H1 (cell line): ENCODE data around the gene UQCR10. TPM values are rescaled to one million over a fixed set of nuclear protein-coding genes. Genes with fewer than 3 reads are reported as not detected.

Experiments
- CTCF ChIA-PET: fragments of 300-600 bp; sonication (Branson Sonifier 250); formaldehyde crosslinking; loops from one replicate; lab custom pipeline; 2021; ENCODE audit not compliant: partially characterized antibody; lab: Charles Lee
- POLR2A ChIA-PET: fragments of 300-600 bp; sonication (Branson Sonifier 250); formaldehyde crosslinking; loops from one replicate; lab custom pipeline; 2021; ENCODE audit warnings: inconsistent platforms; ENCODE audit not compliant: partially characterized antibody; lab: Charles Lee
- DNase-seq, 2 experiments: peaks; one replicate each; pipeline versions ENCODE4 v3.0.0 to v3.0.0-alpha.2; 2010 to 2022; ENCODE audit warnings: low spot score in 2 of 2, low read depth in 1 of 2, mixed read lengths in 1 of 2
- FAIRE-seq: peaks from 2 replicates; lab custom pipeline; 2011; peaks lifted over from hg19 to GRCh38; lab: Jason Lieb, UNC
- H2AFZ ChIP-seq: 2 replicates; pipeline ENCODE4 v1.8.1; 2012; ENCODE audit warnings: low read length, inconsistent platforms
- H2AK5ac ChIP-seq: 2 replicates; pipeline ENCODE4 v1.6.1; 2013; ENCODE audit warnings: low read depth, low read length
- H2BK120ac ChIP-seq: replicated peaks from 2 replicates; pipeline ENCODE3; 2013; ENCODE audit warnings: low read depth, low read length, inconsistent platforms
- H2BK12ac ChIP-seq: 2 replicates; pipeline ENCODE4 v1.6.1; 2013; ENCODE audit warnings: low read depth, low read length
- H2BK15ac ChIP-seq: 2 replicates; pipeline ENCODE4 v1.6.1; 2013; ENCODE audit warnings: low read length
- H2BK20ac ChIP-seq: 2 replicates; pipeline ENCODE4 v1.6.1; 2013; ENCODE audit warnings: low read length
- H2BK5ac ChIP-seq: 2 replicates; pipeline ENCODE4 v1.6.1; 2013; ENCODE audit warnings: low read depth, low read length
- H3K14ac ChIP-seq: 2 replicates; pipeline ENCODE4 v1.6.1; 2013; ENCODE audit warnings: inconsistent platforms; ENCODE audit not compliant: insufficient read length
- H3K18ac ChIP-seq: 2 replicates; pipeline ENCODE4 v1.6.1; 2013; ENCODE audit warnings: low read length; ENCODE audit errors: extremely low read depth
- H3K23ac ChIP-seq: 2 replicates; pipeline ENCODE4 v1.6.1; 2013; ENCODE audit warnings: inconsistent platforms; ENCODE audit not compliant: insufficient read length
- H3K23me2 ChIP-seq: 2 replicates; pipeline ENCODE4 v1.6.1; 2013; ENCODE audit warnings: low read depth, low read length
- H3K27ac ChIP-seq: 2 replicates; pipeline ENCODE4 v1.6.1; 2011; ENCODE audit warnings: low read depth, low read length, inconsistent platforms
- H3K27me3 ChIP-seq, 4 experiments: replicated peaks in 1 of 4; 1 replicate in 1 of 4; 2 replicates in 3 of 4; pipeline versions ENCODE4 v1.6.1 to v1.8.1; 2011 to 2013; ENCODE audit warnings: low read length in 3 of 4, mild to moderate bottlenecking in 3 of 4, inconsistent platforms in 2 of 4, mixed read lengths in 2 of 4, moderate library complexity in 1 of 4; ENCODE audit not compliant: control insufficient read depth in 3 of 4, insufficient read depth in 3 of 4; ENCODE audit errors: extremely low read depth in 1 of 4
- H3K36me3 ChIP-seq, 4 experiments: 2 replicates each; pipeline versions ENCODE4 v1.6.1 to v1.8.1; 2011 to 2013; ENCODE audit warnings: mild to moderate bottlenecking in 4 of 4, low read length in 3 of 4, moderate library complexity in 2 of 4, control low read depth in 1 of 4, inconsistent platforms in 1 of 4; ENCODE audit not compliant: insufficient read depth in 4 of 4, control insufficient read depth in 2 of 4
- H3K4ac ChIP-seq: replicated peaks from 2 replicates; pipeline ENCODE3; 2013; ENCODE audit warnings: low read length, low read depth, mixed read lengths, inconsistent platforms; ENCODE audit not compliant: insufficient read length
- H3K4me1 ChIP-seq, 4 experiments: replicated peaks in 1 of 4; 1 replicate in 1 of 4; 2 replicates in 3 of 4; pipeline versions ENCODE4 v1.6.1 to v1.8.1; 2011 to 2013; ENCODE audit warnings: low read length in 3 of 4, inconsistent platforms in 2 of 4, mixed read lengths in 1 of 4; ENCODE audit not compliant: insufficient read depth in 4 of 4, control insufficient read depth in 3 of 4
- H3K4me2 ChIP-seq, 2 experiments: 2 replicates each; pipeline versions ENCODE4 v1.6.1 to v1.8.1; 2011 to 2013; ENCODE audit warnings: low read depth in 2 of 2, low read length in 2 of 2, control low read depth in 1 of 2, inconsistent platforms in 1 of 2, mild to moderate bottlenecking in 1 of 2; ENCODE audit not compliant: insufficient read depth in 1 of 2
- H3K4me3 ChIP-seq, 4 experiments: fragments of 200-600, 300-600 bp in 1 of 4; sonication (generic), shearing (Covaris generic), sonication (Bioruptor Twin) in 1 of 4; 2 replicates each; pipeline versions ENCODE4 v1.5.1 to v1.8.1; 2011 to 2016; ENCODE audit warnings: low read length in 4 of 4, low read depth in 3 of 4, control low read depth in 2 of 4, inconsistent platforms in 2 of 4, mild to moderate bottlenecking in 2 of 4, mixed read lengths in 1 of 4, moderate library complexity in 1 of 4; ENCODE audit not compliant: insufficient read depth in 2 of 4; ENCODE audit errors: extremely low read depth in 1 of 4
- H3K56ac ChIP-seq: replicated peaks from 2 replicates; pipeline ENCODE3; 2013; ENCODE audit warnings: low read depth, mild to moderate bottlenecking, mixed read lengths, low read length, inconsistent platforms; ENCODE audit not compliant: insufficient read length
- H3K79me1 ChIP-seq: 2 replicates; pipeline ENCODE4 v1.6.1; 2013; ENCODE audit warnings: low read depth, low read length, control low read depth
- H3K79me2 ChIP-seq, 2 experiments: 2 replicates each; pipeline versions ENCODE4 v1.6.1 to v1.8.1; 2012 to 2013; ENCODE audit warnings: low read length in 2 of 2, mild to moderate bottlenecking in 2 of 2, inconsistent platforms in 1 of 2; ENCODE audit not compliant: insufficient read depth in 2 of 2, control insufficient read depth in 1 of 2
- H3K9ac ChIP-seq, 4 experiments: replicated peaks in 1 of 4; 1 replicate in 1 of 4; 2 replicates in 3 of 4; pipeline versions ENCODE4 v1.6.1 to v1.8.1; 2011 to 2013; ENCODE audit warnings: low read depth in 3 of 4, low read length in 3 of 4, control low read depth in 2 of 4, mild to moderate bottlenecking in 2 of 4, moderate library complexity in 2 of 4, inconsistent platforms in 1 of 4; ENCODE audit errors: extremely low read depth in 1 of 4
- H3K9me3 ChIP-seq, 2 experiments: 2 replicates each; pipeline versions ENCODE4 v1.6.1 to v1.8.1; 2012 to 2013; ENCODE audit warnings: mild to moderate bottlenecking in 2 of 2, moderate library complexity in 2 of 2, control low read depth in 1 of 2, inconsistent platforms in 1 of 2, low read depth in 1 of 2, low read length in 1 of 2, mixed read lengths in 1 of 2; ENCODE audit not compliant: insufficient read depth in 2 of 2
- H4K20me1 ChIP-seq, 2 experiments: replicated peaks in 1 of 2; 2 replicates each; pipeline versions ENCODE3 to v1.8.1; 2011 to 2013; ENCODE audit warnings: inconsistent platforms in 2 of 2, low read length in 2 of 2, mild to moderate bottlenecking in 1 of 2; ENCODE audit not compliant: insufficient read depth in 2 of 2, control insufficient read depth in 1 of 2
- H4K5ac ChIP-seq: 2 replicates; pipeline ENCODE4 v1.6.1; 2013; ENCODE audit warnings: low read length, low read depth, mixed read lengths, inconsistent platforms; ENCODE audit not compliant: insufficient read length
- H4K8ac ChIP-seq: 2 replicates; pipeline ENCODE4 v1.8.0; 2013; ENCODE audit warnings: mild to moderate bottlenecking, moderate library complexity, low read length, inconsistent platforms; ENCODE audit not compliant: insufficient read depth; ENCODE audit errors: extremely low read depth
- H4K91ac ChIP-seq: replicated peaks from 2 replicates; pipeline ENCODE3; 2013; ENCODE audit warnings: low read length, mixed read lengths, inconsistent platforms; ENCODE audit not compliant: insufficient read length
- CBX5 ChIP-seq: fragments of 300-800, 300-1000 bp; sonication (generic); IDR thresholded peaks from 2 replicates; pipeline ENCODE4 v1.7.1; 2016; ENCODE audit warnings: antibody characterized with exemption, low read length, low read depth
- EZH2 ChIP-seq: fragments of 200-600 bp; sonication (generic); IDR thresholded peaks from 2 replicates; pipeline ENCODE4 v1.7.1; 2012; ENCODE audit warnings: low read depth, mild to moderate bottlenecking, moderate library complexity, low read length, inconsistent platforms; ENCODE audit not compliant: severe bottlenecking
- GABPA ChIP-seq: IDR thresholded peaks from 2 replicates; pipeline ENCODE4 v1.6.1; 2011; ENCODE audit warnings: mild to moderate bottlenecking, low read length, moderate library complexity, borderline replicate concordance; ENCODE audit not compliant: insufficient read depth
- KDM4A ChIP-seq: IDR thresholded peaks from one replicate; pipeline ENCODE4 v1.7.1; 2012; ENCODE audit warnings: low read depth, mild to moderate bottlenecking, moderate library complexity, low read length, inconsistent platforms; ENCODE audit not compliant: severe bottlenecking
- MAFK ChIP-seq: IDR thresholded peaks from 2 replicates; pipeline ENCODE4 v1.6.1; 2012; ENCODE audit warnings: low read depth, mild to moderate bottlenecking, improper control_type of control experiment, low read length
- SIN3A ChIP-seq, 2 experiments: IDR thresholded peaks in 1 of 2; conservative IDR thresholded peaks in 1 of 2; 2 replicates each; pipeline ENCODE4 v1.6.1; 2011 to 2012; ENCODE audit warnings: low read length in 2 of 2, improper control_type of control experiment in 1 of 2, low read depth in 1 of 2, mild to moderate bottlenecking in 1 of 2
- SIRT6 ChIP-seq: IDR thresholded peaks from one replicate; pipeline ENCODE4 v1.7.1; 2012; ENCODE audit warnings: low read length, inconsistent platforms
- WGBS, 2 experiments: shearing (Covaris generic) in 1 of 2; methylation state at CpG; one replicate each; pipeline versions ENCODE4 v1.1.6 to v1.1.7; 2013 to 2015; ENCODE audit warnings: low lambda C conversion rate in 2 of 2, mixed read lengths in 2 of 2, inconsistent platforms in 1 of 2, low coverage in 1 of 2, missing lambda C conversion rate in 1 of 2; ENCODE audit not compliant: insufficient replicate concordance in 2 of 2, insufficient coverage in 1 of 2, insufficient read length in 1 of 2; ENCODE audit errors: extremely low coverage in 1 of 2, missing lambda C conversion rate in 1 of 2; 5-methylcytosine and 5-hydroxymethylcytosine counted together
- polyA plus RNA-seq, 7 experiments: library from polyadenylated mRNA; depleted of rRNA in 3 of 7; stranded (reverse) in 5 of 7; unstranded in 2 of 7; fragments of >200 nt in 5 of 7; fragments of 200-250 nt in 2 of 7; gene quantifications; 1 replicate in 5 of 7; 2 replicates in 1 of 7; 4 replicates in 1 of 7; pipeline versions ENCODE4 v1.2.1 to v1.2.3, GENCODE V29; 2011 to 2013; ENCODE audit warnings: missing spikeins in 2 of 7, mixed read lengths in 2 of 7
- total RNA-seq: library from RNA; stranded (reverse); fragmentation: NEBNext Ultra II Directional; extraction: Animal tissue kit (Norgen Biotek cat#: 25700); gene quantifications from 2 replicates; pipeline ENCODE4 v1.2.1, GENCODE V29; 2021

Gene UQCR10
- total and polyA plus RNA-seq, 2 of the 8 experiments (the other 6 are each of a cell fraction or from before 2014, with no cell fraction given): 102 to 260 TPM

DNA sequence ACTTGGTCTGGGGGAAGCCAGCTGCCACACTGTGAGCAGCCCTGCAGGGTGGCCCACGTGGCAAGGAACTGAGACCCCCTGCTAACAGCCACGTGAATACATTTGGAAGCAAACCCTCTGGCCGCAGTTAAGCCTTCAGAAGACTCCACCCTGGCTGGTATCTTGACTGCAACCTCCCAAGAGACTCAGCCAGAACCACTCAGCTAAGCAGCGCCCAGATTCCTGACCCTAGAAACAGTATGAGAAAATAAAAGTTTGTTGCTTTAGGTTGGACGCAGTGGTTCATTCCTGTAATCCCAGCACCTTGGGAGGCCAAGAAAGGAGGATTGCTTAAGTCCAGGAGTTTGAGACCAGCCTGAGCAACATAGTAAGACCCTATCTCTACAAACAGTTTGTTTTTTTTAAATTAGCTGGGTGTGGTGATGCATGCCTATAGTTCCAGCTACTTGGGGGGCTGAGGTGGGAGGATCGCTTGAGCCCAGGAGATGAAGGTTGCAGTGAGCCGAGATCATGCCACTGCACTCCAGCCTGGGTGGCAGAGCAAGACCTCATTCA, 9.0 kb upstream of the UQCR10 start:
- H3K23ac ChIP-seq: no peak overlapping the region
- H4K5ac ChIP-seq: no peak overlapping the region
- no peak overlapping the region for H3K4me3 ChIP-seq
- 80% methylated on average over 7 of the region's 7 CpGs; no CpG with 5 or more reads in 1 of the 2 experiments for WGBS, 2 experiments
- H2BK5ac ChIP-seq: no peak overlapping the region
- H3K4ac ChIP-seq: no peak overlapping the region
- no peak overlapping the region for H3K4me2 ChIP-seq
- no peak overlapping the region for H2BK12ac ChIP-seq
- no peak overlapping the region for H4K91ac ChIP-seq
- no peak overlapping the region for H3K27ac ChIP-seq
- no peaks in the 10 kb centered on the region for H4K20me1 ChIP-seq
- H3K79me2 ChIP-seq: no peaks in the 10 kb centered on the region
- no peak overlapping the region for H4K8ac ChIP-seq
- no peak overlapping the region for H3K18ac ChIP-seq
- no peaks in the 10 kb centered on the region for H3K36me3 ChIP-seq
- H3K27me3 ChIP-seq: no peaks in the 10 kb centered on the region
- TF ChIP-seq KDM4A (no peak), CBX5 (no peak), SIRT6 (no peak), SIN3A (conservative IDR thresholded peaks at IDR 0.05 in 1 of 2, IDR thresholded peaks at IDR 0.05 in 1 of 2; ENCODE audit: low read depth in 1 of 2, low read length in 2 of 2) (no peak), GABPA (no peak), EZH2 (no peak), MAFK (no peak)
- no peak overlapping the region for H2BK120ac ChIP-seq
- H2BK15ac ChIP-seq: no peak overlapping the region
- FAIRE-seq (no peak), DNase-seq (no peak)
- POLR2A ChIA-PET: interaction anchor here (0.9 to 1.3 kb wide), 2 partner anchors 8 to 18 kb away, joined by 4 to 6 read pairs; partner anchors contain the start of gene ZMAT5
- H2BK20ac ChIP-seq: no peak overlapping the region
- H3K14ac ChIP-seq: no peak overlapping the region
- no peaks in the 10 kb centered on the region for H3K79me1 ChIP-seq
- no peaks in the 10 kb centered on the region for H3K9me3 ChIP-seq
- no peak overlapping the region for H2AK5ac ChIP-seq
- CTCF ChIA-PET: no interaction called here
- no peak overlapping the region for H3K56ac ChIP-seq
- H3K23me2 ChIP-seq: no peaks in the 10 kb centered on the region
- H2AFZ ChIP-seq: no peak overlapping the region
- H3K4me1 ChIP-seq: peaks cover 0 to 2% (median 0%) of the 10 kb centered on the region in 4 experiments; a peak in 1 of 7 replicates
- H3K9ac ChIP-seq: no peak overlapping the region
